T follicular helper cell (primary cell): Measurements from ENCODE around the gene PASK.

Experiments
- DNase-seq: peaks from one replicate; pipeline ENCODE4 v3.0.0-alpha.2; 2020; ENCODE audit warnings: low read depth

PASK gene

DNA sequence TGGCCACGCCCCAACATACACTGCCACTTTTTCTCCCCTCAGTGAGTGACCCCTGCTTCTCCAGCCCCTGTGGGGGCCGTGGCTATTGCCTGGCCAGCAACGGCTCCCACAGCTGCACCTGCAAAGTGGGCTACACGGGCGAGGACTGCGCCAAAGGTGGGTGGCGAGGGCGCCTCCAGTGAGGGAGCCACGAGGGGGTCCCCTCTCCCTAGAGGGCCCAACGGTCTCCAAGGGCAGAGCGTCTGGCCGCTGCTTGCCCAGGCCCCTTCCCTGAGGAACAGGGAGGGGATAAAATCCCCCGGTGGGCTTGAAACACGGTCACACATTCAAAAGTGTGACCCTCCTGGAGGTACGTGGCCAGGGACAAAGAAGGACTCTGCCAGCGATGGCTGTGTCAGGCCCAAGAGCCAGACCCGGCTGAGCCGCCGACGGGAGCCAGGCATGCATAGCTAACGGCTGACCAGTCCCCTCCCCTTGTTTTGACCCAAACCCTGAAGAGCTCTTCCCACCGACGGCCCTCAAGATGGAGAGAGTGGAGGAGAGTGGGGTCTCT lies 84.4 kb downstream of the PASK start:
- DNase-seq, result no peak

DNA sequence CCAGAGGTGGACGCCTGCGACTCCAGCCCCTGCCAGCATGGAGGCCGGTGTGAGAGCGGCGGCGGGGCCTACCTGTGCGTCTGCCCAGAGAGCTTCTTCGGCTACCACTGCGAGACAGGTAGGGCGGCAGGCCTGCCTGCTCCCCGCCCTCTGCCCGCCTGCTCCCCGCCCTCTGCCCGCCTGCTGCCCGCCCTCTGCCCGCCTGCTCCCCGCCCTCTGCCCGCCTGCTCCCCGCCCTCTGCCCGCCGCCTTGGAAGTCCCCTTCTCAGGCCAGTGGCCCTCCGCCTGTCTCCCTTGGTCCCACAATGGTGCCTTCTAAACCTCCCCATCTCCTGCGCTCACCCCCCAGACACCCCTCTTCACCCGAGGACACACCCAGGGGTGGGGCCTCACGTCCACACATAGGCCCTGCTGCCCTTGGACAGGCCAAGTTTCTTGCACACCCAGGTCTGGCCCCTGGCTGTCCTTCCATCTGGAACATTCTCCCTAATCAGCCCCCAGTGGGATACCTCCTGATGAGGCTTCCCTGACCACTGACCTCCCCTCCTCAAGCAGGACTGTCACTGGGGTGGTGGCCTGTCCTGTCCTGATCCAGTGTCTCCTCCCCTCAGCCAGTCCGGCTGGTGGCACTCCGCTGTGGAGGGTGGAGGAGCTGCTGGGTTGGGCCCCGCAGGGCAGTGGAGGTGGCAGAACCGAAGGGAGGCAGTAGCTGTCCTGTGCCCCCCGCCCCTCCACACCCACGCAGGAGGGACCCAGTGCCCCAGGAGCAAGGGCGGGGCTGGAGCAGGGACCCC lies 85.1 kb downstream of the PASK start:
- DNase-seq, result peak; percentile 21

DNA sequence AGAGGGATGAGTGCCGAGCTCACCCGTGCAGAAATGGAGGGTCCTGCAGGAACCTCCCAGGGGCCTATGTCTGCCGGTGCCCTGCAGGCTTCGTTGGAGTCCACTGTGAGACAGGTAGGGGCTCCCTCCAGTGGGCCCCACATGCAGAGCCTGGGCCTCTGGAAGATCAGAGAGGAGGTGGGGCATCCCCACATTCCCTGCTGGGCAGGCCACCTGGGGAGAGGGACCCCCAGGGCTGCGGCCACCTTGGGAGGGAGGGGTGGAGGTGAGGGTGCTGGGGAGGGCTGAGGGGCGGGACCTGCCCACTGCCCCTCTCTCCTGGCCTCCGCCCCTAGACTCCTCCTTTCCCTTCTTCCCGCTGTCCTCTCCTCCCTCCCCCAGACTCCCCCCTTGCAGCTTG lies 85.7 kb downstream of the PASK start:
- DNase-seq, result no peak

DNA sequence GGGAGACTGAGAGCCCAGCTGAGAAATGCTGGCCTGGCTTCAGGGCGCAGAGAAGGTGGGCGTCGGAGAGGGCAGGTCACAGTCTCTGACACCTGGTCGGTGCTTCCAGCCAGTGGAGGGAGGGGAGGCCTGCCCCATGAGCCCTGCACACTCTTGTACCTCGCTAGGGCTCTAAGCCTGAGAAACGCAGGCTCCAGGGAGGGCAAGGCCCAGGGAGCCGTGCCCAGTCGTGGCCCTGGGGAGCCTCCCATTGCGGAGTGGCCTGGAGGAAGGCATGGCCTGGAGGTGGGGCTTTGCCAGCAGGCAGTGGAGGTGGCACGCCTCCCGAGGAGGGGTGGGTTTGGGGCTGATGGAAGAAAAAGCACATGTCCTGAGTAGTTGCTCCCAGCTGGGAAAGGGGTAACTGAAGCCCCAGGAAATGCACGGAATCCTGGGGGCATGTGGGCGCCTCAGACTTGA lies 86.2 kb downstream of the PASK start:
- no peak for DNase-seq

DNA sequence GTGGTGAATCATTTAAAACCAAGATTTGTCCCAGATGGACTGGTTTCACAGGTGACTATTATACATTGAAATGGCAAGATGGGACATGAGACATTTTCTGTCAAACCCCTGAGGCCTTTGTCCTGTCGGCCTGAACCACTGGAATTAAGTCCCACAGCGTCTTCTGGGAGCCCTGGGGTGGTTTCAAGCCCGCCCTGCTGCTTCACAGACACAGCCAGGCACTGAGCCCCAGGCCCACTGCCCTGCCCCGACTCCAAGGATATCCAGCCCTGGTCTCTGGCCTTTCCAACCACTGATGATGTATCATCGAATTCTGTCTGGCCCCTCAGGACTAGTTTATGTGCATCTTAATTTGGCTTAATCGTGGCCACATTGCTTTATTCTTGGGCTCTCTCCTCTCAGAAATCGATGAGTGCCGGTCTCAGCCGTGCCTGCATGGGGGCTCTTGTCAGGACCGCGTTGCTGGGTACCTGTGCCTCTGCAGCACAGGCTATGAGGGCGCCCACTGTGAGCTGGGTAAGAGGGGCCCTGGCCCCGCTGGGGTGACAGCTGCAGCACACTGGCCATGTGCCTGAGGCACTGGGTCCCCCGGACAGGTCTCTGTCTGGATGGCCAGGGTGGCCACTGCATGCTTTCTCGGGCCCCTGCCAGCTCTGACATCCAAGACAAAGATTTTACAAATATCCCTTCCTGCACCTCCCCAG lies 86.7 kb downstream of the PASK start:
- no peak for DNase-seq

DNA sequence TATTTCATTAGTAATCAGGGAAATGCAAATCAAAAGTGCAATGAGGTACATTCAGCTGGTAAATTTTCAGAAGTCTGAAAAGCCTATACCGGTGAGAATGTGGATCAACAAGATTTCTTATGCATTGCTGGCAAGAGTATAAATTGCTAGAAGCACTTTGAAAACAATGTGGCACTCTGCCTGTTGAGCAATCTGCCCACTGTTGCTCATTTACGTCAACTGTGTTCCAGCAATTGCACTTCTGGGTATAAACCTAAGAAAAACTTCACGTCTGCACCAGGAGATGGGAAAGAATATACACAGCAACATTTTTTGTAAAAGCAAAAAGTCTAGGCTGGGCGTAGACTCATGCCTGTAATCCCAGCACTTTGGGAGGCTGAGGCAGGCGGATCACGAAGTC lies 88.0 kb downstream of the PASK start:
- DNase-seq, result no peak
